ENCODE data around the gene ZDHHC11B. TPM values are rescaled to one million over a fixed set of nuclear protein-coding genes. Genes with fewer than 3 reads are reported as not detected.

ZDHHC11B gene
- total and polyA plus RNA-seq, 2 of the 13 experiments (the other 11 are each of a cell fraction or from before 2014, with no cell fraction given): 0.11 to 0.12 TPM

DNA sequence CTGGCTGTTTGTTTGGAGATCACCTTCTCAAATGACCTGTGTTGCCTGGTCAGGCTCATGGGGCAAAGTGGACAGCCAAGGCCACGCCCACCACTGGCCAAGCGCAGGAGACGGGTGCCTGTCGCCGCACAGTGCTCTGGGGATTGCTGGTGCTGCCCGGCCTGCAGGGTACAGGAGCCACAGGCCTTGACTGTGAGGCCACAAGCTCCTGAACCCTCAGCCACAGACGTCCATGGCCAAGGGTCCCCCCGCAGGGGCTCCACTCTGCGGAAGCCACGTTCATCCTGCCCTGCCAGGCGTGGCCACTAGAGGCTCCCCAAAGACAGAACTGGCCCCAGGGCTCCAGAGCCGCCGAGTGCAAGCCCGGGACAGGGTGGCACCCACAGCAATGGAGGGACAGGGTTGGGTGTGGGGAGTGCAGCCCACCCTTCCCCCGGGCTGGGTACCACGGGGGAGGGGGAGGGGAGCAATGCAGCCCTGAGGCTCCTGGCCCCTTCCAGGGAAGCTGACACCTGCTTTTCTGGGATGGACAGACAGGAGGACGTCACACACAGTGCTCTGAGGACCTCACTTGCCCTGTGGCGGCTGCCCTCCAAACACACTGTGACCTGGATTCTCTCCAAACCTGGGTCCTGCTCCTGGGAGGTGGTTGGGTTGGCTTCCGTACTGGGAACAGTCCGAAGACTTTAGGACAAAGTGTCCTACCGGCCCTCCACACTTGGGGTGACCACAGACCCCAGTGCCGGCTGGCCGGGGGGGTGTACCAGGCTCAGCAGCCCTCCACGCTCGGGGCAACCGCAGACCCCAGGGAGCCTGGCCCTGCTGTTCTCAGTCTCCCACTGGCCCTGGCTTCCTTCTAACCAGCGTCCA is 112.8 kb downstream of the ZDHHC11B start (continued):
- no peak for TF ChIP-seq NFIC (IDR thresholded peaks at IDR 0.05; ENCODE audit: low read length)
- no peak for TF ChIP-seq ZFP36L1 (CRISPR knock-in tag; IDR thresholded peaks at IDR 0.05)
- no peak for TF ChIP-seq PAF1 (CRISPR knock-in tag; IDR thresholded peaks at IDR 0.05)
- TF ChIP-seq, protein P1, sequence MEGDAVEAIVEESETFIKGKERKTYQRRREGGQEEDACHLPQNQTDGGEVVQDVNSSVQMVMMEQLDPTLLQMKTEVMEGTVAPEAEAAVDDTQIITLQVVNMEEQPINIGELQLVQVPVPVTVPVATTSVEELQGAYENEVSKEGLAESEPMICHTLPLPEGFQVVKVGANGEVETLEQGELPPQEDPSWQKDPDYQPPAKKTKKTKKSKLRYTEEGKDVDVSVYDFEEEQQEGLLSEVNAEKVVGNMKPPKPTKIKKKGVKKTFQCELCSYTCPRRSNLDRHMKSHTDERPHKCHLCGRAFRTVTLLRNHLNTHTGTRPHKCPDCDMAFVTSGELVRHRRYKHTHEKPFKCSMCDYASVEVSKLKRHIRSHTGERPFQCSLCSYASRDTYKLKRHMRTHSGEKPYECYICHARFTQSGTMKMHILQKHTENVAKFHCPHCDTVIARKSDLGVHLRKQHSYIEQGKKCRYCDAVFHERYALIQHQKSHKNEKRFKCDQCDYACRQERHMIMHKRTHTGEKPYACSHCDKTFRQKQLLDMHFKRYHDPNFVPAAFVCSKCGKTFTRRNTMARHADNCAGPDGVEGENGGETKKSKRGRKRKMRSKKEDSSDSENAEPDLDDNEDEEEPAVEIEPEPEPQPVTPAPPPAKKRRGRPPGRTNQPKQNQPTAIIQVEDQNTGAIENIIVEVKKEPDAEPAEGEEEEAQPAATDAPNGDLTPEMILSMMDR (CRISPR knock-in tag; IDR thresholded peaks at IDR 0.05): peak; percentile 96
- TF ChIP-seq, protein P2, sequence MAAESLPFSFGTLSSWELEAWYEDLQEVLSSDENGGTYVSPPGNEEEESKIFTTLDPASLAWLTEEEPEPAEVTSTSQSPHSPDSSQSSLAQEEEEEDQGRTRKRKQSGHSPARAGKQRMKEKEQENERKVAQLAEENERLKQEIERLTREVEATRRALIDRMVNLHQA (CRISPR knock-in tag; IDR thresholded peaks at IDR 0.05): no peak
- TF ChIP-seq ZNF543 (CRISPR knock-in tag; IDR thresholded peaks at IDR 0.05): no peak
- TF ChIP-seq NR2F2 (IDR thresholded peaks at IDR 0.05; ENCODE audit: borderline replicate concordance, low read depth): no peak
- TF ChIP-seq, protein P3, sequence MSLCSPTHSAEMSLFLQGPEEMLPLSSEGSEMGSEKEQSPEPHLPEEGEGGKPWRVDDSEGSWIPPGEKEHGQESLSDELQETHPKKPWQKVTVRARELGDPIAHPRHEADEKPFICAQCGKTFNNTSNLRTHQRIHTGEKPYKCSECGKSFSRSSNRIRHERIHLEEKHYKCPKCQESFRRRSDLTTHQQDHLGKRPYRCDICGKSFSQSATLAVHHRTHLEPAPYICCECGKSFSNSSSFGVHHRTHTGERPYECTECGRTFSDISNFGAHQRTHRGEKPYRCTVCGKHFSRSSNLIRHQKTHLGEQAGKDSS (CRISPR knock-in tag; IDR thresholded peaks at IDR 0.05; ENCODE audit: borderline replicate concordance, low read depth): peak; percentile 66; the same call in 1 of the 2 replicates
- TF ChIP-seq SALL1 (CRISPR knock-in tag; IDR thresholded peaks at IDR 0.05): peak; percentile 47; the same call in 1 of the 2 replicates
- peak; percentile 34; the same call in 1 of the 2 replicates for TF ChIP-seq ZFY (CRISPR knock-in tag; IDR thresholded peaks at IDR 0.05)
- no peak for TF ChIP-seq ZFP37 (CRISPR knock-in tag; IDR thresholded peaks at IDR 0.05; ENCODE audit: borderline replicate concordance)
- 0 out of 2 replicates have a peak, but pooled peaks have one; percentile 43 for TF ChIP-seq TOPORS (CRISPR knock-in tag; IDR thresholded peaks at IDR 0.05)
- TF ChIP-seq RAD21 (CRISPR knock-in tag; IDR thresholded peaks at IDR 0.05): peak; percentile 90
- TF ChIP-seq, protein P4, sequence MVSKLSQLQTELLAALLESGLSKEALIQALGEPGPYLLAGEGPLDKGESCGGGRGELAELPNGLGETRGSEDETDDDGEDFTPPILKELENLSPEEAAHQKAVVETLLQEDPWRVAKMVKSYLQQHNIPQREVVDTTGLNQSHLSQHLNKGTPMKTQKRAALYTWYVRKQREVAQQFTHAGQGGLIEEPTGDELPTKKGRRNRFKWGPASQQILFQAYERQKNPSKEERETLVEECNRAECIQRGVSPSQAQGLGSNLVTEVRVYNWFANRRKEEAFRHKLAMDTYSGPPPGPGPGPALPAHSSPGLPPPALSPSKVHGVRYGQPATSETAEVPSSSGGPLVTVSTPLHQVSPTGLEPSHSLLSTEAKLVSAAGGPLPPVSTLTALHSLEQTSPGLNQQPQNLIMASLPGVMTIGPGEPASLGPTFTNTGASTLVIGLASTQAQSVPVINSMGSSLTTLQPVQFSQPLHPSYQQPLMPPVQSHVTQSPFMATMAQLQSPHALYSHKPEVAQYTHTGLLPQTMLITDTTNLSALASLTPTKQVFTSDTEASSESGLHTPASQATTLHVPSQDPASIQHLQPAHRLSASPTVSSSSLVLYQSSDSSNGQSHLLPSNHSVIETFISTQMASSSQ (IDR thresholded peaks at IDR 0.05; ENCODE audit: low read depth): no peak
- TF ChIP-seq, protein P4 (CRISPR knock-in tag; IDR thresholded peaks at IDR 0.05; ENCODE audit: borderline replicate concordance): no peak; the same call in 1 of the 2 replicates
- no peak for TF ChIP-seq ZNF549 (CRISPR knock-in tag; IDR thresholded peaks at IDR 0.05)
- TF ChIP-seq, protein P5, sequence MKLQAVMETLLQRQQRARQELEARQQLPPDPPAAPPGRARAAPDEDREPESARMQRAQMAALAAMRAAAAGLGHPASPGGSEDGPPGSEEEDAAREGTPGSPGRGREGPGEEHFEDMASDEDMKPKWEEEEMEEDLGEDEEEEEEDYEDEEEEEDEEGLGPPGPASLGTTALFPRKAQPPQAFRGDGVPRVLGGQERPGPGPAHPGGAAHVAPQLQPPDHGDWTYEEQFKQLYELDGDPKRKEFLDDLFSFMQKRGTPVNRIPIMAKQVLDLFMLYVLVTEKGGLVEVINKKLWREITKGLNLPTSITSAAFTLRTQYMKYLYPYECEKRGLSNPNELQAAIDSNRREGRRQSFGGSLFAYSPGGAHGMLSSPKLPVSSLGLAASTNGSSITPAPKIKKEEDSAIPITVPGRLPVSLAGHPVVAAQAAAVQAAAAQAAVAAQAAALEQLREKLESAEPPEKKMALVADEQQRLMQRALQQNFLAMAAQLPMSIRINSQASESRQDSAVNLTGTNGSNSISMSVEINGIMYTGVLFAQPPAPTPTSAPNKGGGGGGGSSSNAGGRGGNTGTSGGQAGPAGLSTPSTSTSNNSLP (IDR thresholded peaks at IDR 0.05; ENCODE audit: low read depth, low read length): no peak
- no peak for TF ChIP-seq PAWR (CRISPR knock-in tag; IDR thresholded peaks at IDR 0.05; ENCODE audit: borderline replicate concordance)
- no peak for TF ChIP-seq NPAS2 (CRISPR knock-in tag; IDR thresholded peaks at IDR 0.05; ENCODE audit: borderline replicate concordance)
- no peak for TF ChIP-seq STAT5B (CRISPR knock-in tag; IDR thresholded peaks at IDR 0.05)
- TF ChIP-seq ETV5 (CRISPR knock-in tag; IDR thresholded peaks at IDR 0.05; ENCODE audit: borderline replicate concordance): no peak
